Fibroblast of villous mesenchyme (primary cell): ENCODE results near the gene DPH5. TPM values are rescaled to one million over a fixed set of nuclear protein-coding genes. Genes with fewer than 3 reads are reported as not detected.
"Not testable (repeated sequence)": the region's sequence is repeated elsewhere in the genome, so short reads cannot be mapped to it uniquely, and the experiment has no call there.

Experiments used
- DNase-seq: peaks from one replicate; pipeline ENCODE4 v3.0.0-alpha.2; 2010; ENCODE audit warnings: low read depth
- H3K4me3 ChIP-seq: 2 replicates; pipeline ENCODE4 v1.5.1; 2011; ENCODE audit warnings: low read depth, mild to moderate bottlenecking, low read length
- CTCF ChIP-seq: IDR thresholded peaks from 2 replicates; pipeline ENCODE4 v1.5.1; 2012; ENCODE audit warnings: low read depth, mild to moderate bottlenecking, low read length; ENCODE audit not compliant: insufficient read depth
- total RNA-seq: library from RNA; depleted of rRNA; stranded (reverse); fragments of >200 nt; gene quantifications from 2 replicates; pipeline ENCODE4 v1.2.3, GENCODE V29; 2012

DPH5 gene
- total RNA-seq, 1 donor, result 32.0 TPM

- H3K4me3 ChIP-seq, result no peak overlapping the region
- TF ChIP-seq CTCF, result no peak
- peak; percentile 75 for DNase-seq
Observed at GRCh38 chr1:100955322-100955721, 70.3 kb downstream of the DPH5 start.

- no peak overlapping the region for H3K4me3 ChIP-seq
- DNase-seq, result no peak
- no peak for TF ChIP-seq CTCF
Observed at GRCh38 chr1:100953960-100954730, 71.4 kb downstream of the DPH5 start.

- not testable (repeated sequence) for DNase-seq, H3K4me3 ChIP-seq
Observed at GRCh38 chr1:100952970-100953369, 72.6 kb downstream of the DPH5 start.

- no peak for TF ChIP-seq CTCF
- H3K4me3 ChIP-seq, result no peak overlapping the region
- DNase-seq, result no peak
Observed at GRCh38 chr1:100952104-100952745, 73.4 kb downstream of the DPH5 start.

GRCh38 chr1:100950781-100951180, 74.8 kb downstream of the DPH5 start:
- no peak overlapping the region for H3K4me3 ChIP-seq
- DNase-seq, result peak; percentile 52
- TF ChIP-seq CTCF, result no peak

GRCh38 chr1:100950337-100950736, 75.2 kb downstream of the DPH5 start:
- no peak overlapping the region for H3K4me3 ChIP-seq
- no peak for DNase-seq
- no peak for TF ChIP-seq CTCF

- not testable (repeated sequence) for H3K4me3 ChIP-seq
- DNase-seq, result peak; percentile 14
Observed at GRCh38 chr1:100949515-100950158, 75.9 kb downstream of the DPH5 start.

GRCh38 chr1:100948721-100949405, 76.7 kb downstream of the DPH5 start:
- not testable (repeated sequence) for H3K4me3 ChIP-seq, DNase-seq

- not testable (repeated sequence) for DNase-seq, H3K4me3 ChIP-seq
Observed at GRCh38 chr1:100947816-100948215, 77.8 kb downstream of the DPH5 start.

- not testable (repeated sequence) for H3K4me3 ChIP-seq, DNase-seq
Observed at GRCh38 chr1:100946064-100946463, 79.5 kb downstream of the DPH5 start.
